ENCODE data around the gene TMOD1. TPM values are rescaled to one million over a fixed set of nuclear protein-coding genes. Genes with fewer than 3 reads are reported as not detected.

The TMOD1 gene
- total and polyA plus RNA-seq, 10 donors: 1.6 to 5.8 (median 2.7) TPM

DNA sequence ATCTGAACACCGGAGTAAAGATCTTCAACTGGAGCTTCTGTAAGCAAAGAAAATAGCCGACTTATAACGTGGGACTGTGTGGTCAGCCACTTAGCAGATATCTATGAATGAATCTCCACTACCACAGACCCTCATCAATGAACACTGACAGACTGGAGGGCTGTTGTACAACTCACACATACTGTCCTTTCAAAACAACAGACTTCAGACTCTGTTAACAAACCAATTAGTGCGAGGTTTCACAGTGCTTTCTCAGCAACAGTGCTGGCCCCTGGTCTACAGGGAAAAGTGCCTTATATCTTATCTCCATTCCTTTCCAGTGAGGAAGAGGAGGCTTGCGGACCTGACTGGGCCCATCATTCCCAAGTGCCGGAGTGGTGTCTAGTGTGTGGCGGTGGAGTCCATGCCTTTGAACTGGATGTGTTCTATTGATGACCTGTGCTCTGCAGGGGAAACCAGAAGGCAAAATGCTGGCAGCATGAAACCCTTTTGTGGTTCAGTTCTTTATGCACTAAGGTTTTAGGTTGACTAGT is 97.9 kb downstream of the TMOD1 start:
- TF ChIP-seq POLR2AphosphoS5 (IDR thresholded peaks at IDR 0.05) (no peak), POLR2A (IDR thresholded peaks at IDR 0.05) (no peak)
- TF ChIP-seq, protein P1, sequence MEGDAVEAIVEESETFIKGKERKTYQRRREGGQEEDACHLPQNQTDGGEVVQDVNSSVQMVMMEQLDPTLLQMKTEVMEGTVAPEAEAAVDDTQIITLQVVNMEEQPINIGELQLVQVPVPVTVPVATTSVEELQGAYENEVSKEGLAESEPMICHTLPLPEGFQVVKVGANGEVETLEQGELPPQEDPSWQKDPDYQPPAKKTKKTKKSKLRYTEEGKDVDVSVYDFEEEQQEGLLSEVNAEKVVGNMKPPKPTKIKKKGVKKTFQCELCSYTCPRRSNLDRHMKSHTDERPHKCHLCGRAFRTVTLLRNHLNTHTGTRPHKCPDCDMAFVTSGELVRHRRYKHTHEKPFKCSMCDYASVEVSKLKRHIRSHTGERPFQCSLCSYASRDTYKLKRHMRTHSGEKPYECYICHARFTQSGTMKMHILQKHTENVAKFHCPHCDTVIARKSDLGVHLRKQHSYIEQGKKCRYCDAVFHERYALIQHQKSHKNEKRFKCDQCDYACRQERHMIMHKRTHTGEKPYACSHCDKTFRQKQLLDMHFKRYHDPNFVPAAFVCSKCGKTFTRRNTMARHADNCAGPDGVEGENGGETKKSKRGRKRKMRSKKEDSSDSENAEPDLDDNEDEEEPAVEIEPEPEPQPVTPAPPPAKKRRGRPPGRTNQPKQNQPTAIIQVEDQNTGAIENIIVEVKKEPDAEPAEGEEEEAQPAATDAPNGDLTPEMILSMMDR (IDR thresholded peaks at IDR 0.05 in 8 of 11, conservative IDR thresholded peaks at IDR 0.05 in 3 of 11): no peak
- Histone ChIP-seq H3K27ac (no peak overlapping the region), H3K4me1 (peaks cover 0 to 9% (median 6%) of the 10 kb centered on the region in 6 donors), H3K9me3 (no peaks in the 10 kb centered on the region), H3K36me3 (peaks cover 3 to 52% (median 39%) of the 10 kb centered on the region in 6 donors), H3K4me3 (no peak overlapping the region), H3K27me3 (replicated peaks in 1 of 7) (no peaks in the 10 kb centered on the region)
- intact Hi-C loops (cut with DNase I; ENCODE audit: low total_unique reads): loop anchor here (5.0 kb wide), 1 partner anchor 132 kb away; no protein-coding TSS in a partner anchor
- DNase-seq: no peak
- WGBS, 5 donors: 77 to 87% (median 85%) methylated on average over 7 of the region's 7 CpGs

DNA sequence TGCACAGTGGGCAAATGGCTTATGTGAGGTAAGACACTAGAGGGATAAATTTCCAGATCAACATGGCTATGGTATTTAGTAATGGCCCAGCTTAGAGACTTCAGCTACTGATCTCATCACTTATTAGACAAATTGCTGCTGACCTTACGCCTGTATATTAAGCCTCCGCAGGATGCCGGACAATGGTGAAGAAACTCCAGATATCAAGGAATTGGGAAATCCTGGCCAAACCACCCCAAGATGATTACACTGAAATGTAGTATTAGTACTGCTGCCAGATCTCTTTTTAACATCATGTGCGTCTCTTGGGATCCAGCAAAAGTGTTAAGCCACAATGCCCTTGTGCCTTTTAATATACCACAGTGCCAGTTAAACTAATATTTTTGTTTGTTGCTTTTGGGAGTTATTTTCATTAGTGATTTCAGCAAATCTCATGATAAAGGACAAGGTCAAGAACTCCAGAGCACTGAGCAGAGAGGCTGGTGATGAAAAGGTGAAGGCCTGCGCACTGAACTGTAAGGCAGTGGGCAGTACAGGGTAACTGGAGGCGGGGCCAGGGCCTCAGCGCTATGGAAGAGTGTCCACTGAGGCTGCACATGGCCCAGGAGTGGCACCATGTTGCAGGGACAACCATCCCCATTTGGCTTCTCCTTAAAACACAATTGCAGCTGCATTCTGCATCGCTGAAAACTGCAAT is 99.2 kb downstream of the TMOD1 start:
- Histone ChIP-seq H3K36me3 (peaks cover 3 to 65% (median 51%) of the 10 kb centered on the region in 6 donors), H3K27me3 (replicated peaks in 1 of 7) (no peaks in the 10 kb centered on the region), H3K9me3 (no peaks in the 10 kb centered on the region), H3K27ac (no peak overlapping the region), H3K4me1 (peaks cover 0 to 9% (median 6%) of the 10 kb centered on the region in 6 donors), H3K4me3 (no peak overlapping the region)
- intact Hi-C loops (cut with DNase I; ENCODE audit: low total_unique reads): no loop called here
- no peak for DNase-seq
- WGBS, 5 donors: 93 to 98% (median 94%) methylated on average over 8 of the region's 8 CpGs
- no peak for TF ChIP-seq POLR2AphosphoS5 (IDR thresholded peaks at IDR 0.05)
- TF ChIP-seq, protein P1 (IDR thresholded peaks at IDR 0.05 in 8 of 11, conservative IDR thresholded peaks at IDR 0.05 in 3 of 11): peak in 1 of 11 experiments; percentile 3

DNA sequence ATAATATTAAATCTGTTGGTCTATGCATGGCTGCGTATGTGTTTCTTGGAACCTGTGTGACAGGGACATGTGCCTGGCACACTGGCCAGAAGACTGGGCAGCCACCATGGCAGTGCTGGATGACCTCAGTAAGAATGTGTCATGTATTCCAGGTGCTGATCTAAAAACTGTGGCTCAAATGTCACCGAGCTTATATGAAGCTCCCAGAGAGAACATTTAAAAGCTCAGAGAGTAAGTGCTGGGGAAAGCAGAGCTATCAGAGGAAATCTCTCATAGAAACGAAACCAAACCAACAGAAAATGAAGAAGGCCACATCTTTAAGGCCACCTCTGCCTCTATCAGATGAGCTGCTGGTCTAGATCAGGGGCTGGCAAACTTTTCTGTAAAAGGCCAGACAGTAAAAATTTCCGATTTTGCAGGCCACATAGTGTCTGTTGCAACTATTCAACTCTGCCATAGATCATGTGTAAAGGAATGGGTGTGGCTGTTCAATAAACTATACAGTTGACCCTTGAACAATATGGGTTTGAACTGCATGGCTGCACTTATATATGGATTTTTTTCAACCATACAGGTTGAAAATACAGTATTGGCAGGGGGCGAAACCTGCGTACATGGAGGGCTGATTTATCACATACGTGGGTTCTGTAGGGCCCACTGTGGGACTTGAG is 99.9 kb downstream of the TMOD1 start:
- TF ChIP-seq, protein P1 (IDR thresholded peaks at IDR 0.05 in 8 of 11, conservative IDR thresholded peaks at IDR 0.05 in 3 of 11): no peak
- TF ChIP-seq POLR2AphosphoS5 (IDR thresholded peaks at IDR 0.05): no peak
- TF ChIP-seq POLR2A (IDR thresholded peaks at IDR 0.05): no peak
- Histone ChIP-seq H3K4me3 (no peak overlapping the region), H3K36me3 (peaks cover 3 to 72% (median 56%) of the 10 kb centered on the region in 6 donors), H3K27me3 (replicated peaks in 1 of 7) (no peaks in the 10 kb centered on the region), H3K4me1 (peaks cover 0 to 9% (median 6%) of the 10 kb centered on the region in 6 donors), H3K27ac (no peak overlapping the region), H3K9me3 (no peaks in the 10 kb centered on the region)
- DNase-seq: no peak
- intact Hi-C loops (cut with DNase I; ENCODE audit: low total_unique reads): no loop called here
- WGBS, 5 donors: 92 to 96% (median 95%) methylated on average over 7 of the region's 7 CpGs

DNA sequence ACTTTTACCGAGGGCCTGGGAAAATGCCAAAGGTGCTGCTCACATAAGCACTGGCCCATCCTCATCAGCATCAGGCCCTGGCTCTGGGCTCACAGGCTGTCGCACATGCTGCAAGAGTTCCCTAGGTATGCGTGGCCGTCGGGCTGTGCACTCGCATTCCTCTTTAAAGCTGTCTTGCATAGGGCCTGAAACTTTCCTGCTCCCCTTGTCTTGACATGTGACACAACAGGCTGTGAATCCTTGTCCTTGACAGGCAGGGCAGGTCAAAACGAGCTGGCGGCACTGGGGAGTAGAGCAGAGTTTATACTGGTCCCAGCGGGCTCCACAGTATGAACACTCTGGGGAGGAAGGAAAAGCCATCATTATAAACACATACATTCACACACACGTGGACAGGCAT is 101.0 kb downstream of the TMOD1 start:
- no peak overlapping the region for H3K27ac ChIP-seq
- intact Hi-C loops (cut with DNase I; ENCODE audit: low total_unique reads): no loop called here

More for the DNA sequence above, 101.0 kb downstream of the TMOD1 start:
- H3K9me3 ChIP-seq: no peaks in the 10 kb centered on the region
- TF ChIP-seq, protein P1 (IDR thresholded peaks at IDR 0.05 in 8 of 11, conservative IDR thresholded peaks at IDR 0.05 in 3 of 11): no peak
- TF ChIP-seq POLR2A (IDR thresholded peaks at IDR 0.05): no peak
- TF ChIP-seq POLR2AphosphoS5 (IDR thresholded peaks at IDR 0.05): no peak
- WGBS, 5 donors: 89 to 93% (median 90%) methylated on average over 10 of the region's 10 CpGs
- H3K4me1 ChIP-seq: peaks cover 0 to 9% (median 6%) of the 10 kb centered on the region in 6 donors
- no peaks in the 10 kb centered on the region for H3K27me3 ChIP-seq (replicated peaks in 1 of 7)
- H3K4me3 ChIP-seq: no peak overlapping the region
- DNase-seq: no peak
- peaks cover 3 to 83% (median 58%) of the 10 kb centered on the region in 6 donors for H3K36me3 ChIP-seq
